ENCODE measurements around the gene SH2D1A. TPM values are rescaled to one million over a fixed set of nuclear protein-coding genes. Genes with fewer than 3 reads are reported as not detected.

Gene SH2D1A
- total RNA-seq, 1 donor from 2014 or later = 1.9 TPM

DNA sequence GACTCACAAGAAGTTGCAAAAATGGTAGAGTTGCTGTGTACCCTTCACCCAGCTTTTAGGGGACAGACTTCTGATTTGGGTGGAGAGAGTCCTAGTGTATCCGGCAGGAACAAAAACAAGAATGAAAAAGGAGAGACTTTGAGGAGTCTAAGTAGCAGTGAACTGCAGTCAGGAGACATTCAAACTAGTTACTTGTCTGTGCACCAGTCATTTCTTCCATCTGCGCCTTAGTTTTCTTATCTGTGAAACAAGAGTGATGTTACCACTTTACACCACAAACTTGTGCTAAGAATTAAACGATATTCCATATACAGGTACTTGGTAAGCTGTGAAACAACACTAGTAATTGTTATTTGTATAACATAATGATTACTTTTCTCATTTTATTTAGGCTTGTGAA lies 47.3 kb downstream of the SH2D1A start:
- no peak for DNase-seq (ENCODE audit: low read depth, low spot score)
- TF ChIP-seq, protein P1, sequence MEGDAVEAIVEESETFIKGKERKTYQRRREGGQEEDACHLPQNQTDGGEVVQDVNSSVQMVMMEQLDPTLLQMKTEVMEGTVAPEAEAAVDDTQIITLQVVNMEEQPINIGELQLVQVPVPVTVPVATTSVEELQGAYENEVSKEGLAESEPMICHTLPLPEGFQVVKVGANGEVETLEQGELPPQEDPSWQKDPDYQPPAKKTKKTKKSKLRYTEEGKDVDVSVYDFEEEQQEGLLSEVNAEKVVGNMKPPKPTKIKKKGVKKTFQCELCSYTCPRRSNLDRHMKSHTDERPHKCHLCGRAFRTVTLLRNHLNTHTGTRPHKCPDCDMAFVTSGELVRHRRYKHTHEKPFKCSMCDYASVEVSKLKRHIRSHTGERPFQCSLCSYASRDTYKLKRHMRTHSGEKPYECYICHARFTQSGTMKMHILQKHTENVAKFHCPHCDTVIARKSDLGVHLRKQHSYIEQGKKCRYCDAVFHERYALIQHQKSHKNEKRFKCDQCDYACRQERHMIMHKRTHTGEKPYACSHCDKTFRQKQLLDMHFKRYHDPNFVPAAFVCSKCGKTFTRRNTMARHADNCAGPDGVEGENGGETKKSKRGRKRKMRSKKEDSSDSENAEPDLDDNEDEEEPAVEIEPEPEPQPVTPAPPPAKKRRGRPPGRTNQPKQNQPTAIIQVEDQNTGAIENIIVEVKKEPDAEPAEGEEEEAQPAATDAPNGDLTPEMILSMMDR (conservative IDR thresholded peaks at IDR 0.05) = no peak
- H3K4me1 Mint-ChIP-seq = peaks cover 54% of the 10 kb centered on the region
- no peak overlapping the region for H3K4me3 Mint-ChIP-seq
- H3K27me3 Mint-ChIP-seq (ENCODE audit: low read depth) = no peaks in the 10 kb centered on the region
- no peak overlapping the region for H3K27ac Mint-ChIP-seq (ENCODE audit: unreplicated experiment)
- H3K36me3 Mint-ChIP-seq (ENCODE audit: low read depth) = no peaks in the 10 kb centered on the region
- no peaks in the 10 kb centered on the region for H3K9me3 Mint-ChIP-seq

DNA sequence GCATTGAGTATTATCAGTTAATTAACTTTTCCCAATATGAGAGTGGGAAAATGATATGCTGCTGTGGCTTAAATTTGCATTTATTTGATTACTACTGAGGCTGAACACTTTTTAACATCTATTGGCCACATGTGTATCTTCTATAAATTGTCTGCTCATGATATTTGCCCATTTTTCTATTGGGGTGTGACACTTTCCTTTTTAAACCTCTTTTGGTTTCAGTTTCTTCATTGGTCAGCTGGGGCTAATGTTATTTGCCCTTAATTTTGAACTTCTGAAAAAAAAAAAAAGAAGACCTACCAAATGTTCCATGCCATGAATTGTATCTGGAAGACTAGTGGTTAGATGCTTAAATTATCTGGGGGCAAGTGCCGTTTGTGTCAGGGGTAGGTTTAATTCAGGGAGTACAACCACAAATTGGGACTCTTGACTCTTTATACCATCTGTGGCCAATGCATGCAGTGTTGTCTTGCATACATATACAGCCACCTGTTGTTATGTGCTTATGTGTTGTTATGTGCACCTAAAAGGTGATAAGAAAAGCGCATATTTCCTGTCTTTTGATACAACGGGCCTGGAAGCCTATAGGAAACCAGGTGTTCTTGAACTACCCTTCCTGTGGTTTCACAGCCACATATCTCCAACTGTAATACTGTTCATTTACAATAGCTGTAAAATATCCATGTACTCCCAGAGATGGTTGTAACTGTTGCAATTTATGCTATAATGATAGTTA lies 49.0 kb downstream of the SH2D1A start:
- TF ChIP-seq, protein P1 (conservative IDR thresholded peaks at IDR 0.05) = no peak
- Mint-ChIP-seq H3K36me3 (ENCODE audit: low read depth) (no peaks in the 10 kb centered on the region), H3K27me3 (ENCODE audit: low read depth) (no peaks in the 10 kb centered on the region), H3K4me3 (no peak overlapping the region), H3K27ac (ENCODE audit: unreplicated experiment) (no peak overlapping the region), H3K4me1 (peaks cover 45% of the 10 kb centered on the region), H3K9me3 (no peaks in the 10 kb centered on the region)
- DNase-seq (ENCODE audit: low read depth, low spot score) = no peak

DNA sequence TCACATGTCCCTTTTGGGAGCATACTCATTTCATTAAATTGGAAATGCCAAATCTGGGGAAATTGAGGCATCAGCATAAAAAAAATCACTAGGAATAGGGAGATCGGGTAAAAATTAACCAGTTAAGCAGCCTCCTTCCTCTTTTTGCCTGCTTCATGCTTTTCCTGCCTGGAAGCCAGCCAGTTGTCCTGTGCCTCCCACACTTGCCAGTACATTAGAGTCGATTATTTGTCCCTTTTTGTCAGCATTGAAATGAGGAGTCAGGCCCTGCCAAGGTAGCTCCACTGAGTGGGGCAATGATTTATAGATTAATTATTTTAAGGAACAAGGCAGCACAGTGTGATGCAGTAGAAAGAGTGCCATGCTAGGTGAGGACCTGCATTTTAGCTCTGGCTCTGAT lies 55.3 kb downstream of the SH2D1A start:
- peaks cover 50% of the 10 kb centered on the region for H3K4me1 Mint-ChIP-seq
- H3K9me3 Mint-ChIP-seq = no peaks in the 10 kb centered on the region
- TF ChIP-seq, protein P1 (conservative IDR thresholded peaks at IDR 0.05) = no peak
- no peak overlapping the region for H3K4me3 Mint-ChIP-seq
- peak overlapping the region; percentile 46 for H3K27ac Mint-ChIP-seq (ENCODE audit: unreplicated experiment)
- no peak for DNase-seq (ENCODE audit: low read depth, low spot score)
- H3K36me3 Mint-ChIP-seq (ENCODE audit: low read depth) = peaks cover 9% of the 10 kb centered on the region
- no peaks in the 10 kb centered on the region for H3K27me3 Mint-ChIP-seq (ENCODE audit: low read depth)

DNA sequence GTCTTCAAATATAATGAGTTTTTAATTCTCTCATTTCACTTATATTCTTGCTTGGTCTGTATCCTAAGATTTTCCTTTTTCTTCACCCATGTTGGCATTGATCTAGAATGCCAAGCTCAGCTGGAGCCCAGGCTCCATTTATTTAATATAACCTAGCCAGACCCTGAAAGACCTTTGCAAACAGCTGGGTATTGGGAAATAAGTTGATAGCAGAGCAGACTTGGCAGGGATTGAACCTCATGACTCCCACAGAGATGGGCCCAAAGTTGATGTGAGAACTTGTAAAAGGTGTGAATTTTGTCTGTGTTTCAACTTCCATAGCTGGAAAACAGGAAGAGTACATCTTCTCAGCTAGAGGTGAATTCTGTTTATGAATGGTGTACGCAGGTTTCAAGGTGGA lies 59.5 kb downstream of the SH2D1A start:
- no peak for DNase-seq (ENCODE audit: low read depth, low spot score)
- H3K9me3 Mint-ChIP-seq = no peaks in the 10 kb centered on the region
- H3K27me3 Mint-ChIP-seq (ENCODE audit: low read depth) = no peaks in the 10 kb centered on the region
- TF ChIP-seq, protein P1 (conservative IDR thresholded peaks at IDR 0.05) = no peak
- no peak overlapping the region for H3K27ac Mint-ChIP-seq (ENCODE audit: unreplicated experiment)
- H3K4me3 Mint-ChIP-seq = no peak overlapping the region
- H3K4me1 Mint-ChIP-seq = peaks cover 42% of the 10 kb centered on the region
- peaks cover 13% of the 10 kb centered on the region for H3K36me3 Mint-ChIP-seq (ENCODE audit: low read depth)

DNA sequence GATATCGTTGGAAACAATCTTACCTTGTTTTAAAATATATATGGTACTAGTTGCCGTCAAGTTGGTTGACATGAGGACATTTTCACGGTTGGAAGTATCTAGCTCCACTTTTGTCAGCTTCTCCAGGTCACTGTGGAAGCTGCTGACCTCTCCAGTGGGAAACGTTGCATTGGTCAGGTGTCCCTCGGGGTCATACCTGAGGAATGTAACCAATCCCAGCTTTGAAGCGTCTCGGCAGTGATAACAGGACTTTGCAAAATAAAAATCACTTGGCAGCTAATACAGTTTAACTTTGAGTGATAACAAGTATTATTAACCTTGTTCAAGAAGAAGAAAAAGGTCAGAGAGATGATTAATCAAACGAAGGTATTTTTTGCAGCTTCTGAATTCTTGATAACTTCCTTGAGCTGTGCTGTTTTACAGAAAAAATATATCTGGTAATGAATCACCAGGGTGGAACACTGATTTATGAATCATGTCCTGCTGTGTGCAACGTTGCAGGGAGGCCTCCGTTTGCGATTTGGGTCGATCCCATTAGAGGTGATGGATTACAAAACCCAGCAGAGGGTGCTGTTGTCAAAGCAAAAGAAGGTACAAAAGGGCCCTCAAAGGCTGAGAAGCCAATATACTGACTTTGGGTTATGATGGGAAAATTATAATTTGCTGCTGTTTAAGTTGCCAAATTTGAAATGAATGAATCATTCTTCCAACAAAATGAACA lies 60.1 kb downstream of the SH2D1A start:
- peaks cover 37% of the 10 kb centered on the region for H3K4me1 Mint-ChIP-seq
- H3K27ac Mint-ChIP-seq (ENCODE audit: unreplicated experiment) = peak overlapping the region; percentile 81
- H3K36me3 Mint-ChIP-seq (ENCODE audit: low read depth) = peaks cover 12% of the 10 kb centered on the region
- TF ChIP-seq, protein P1 (conservative IDR thresholded peaks at IDR 0.05) = peak; percentile 88
- peak; percentile 72 for DNase-seq (ENCODE audit: low read depth, low spot score)
- peak overlapping the region; percentile 25 for H3K4me3 Mint-ChIP-seq
- no peaks in the 10 kb centered on the region for H3K27me3 Mint-ChIP-seq (ENCODE audit: low read depth)
- H3K9me3 Mint-ChIP-seq = no peaks in the 10 kb centered on the region

Measured in neural crest cell (in vitro differentiated cells).